ENCODE results near the gene CCDC148. TPM values are rescaled to one million over a fixed set of nuclear protein-coding genes. Genes with fewer than 3 reads are reported as not detected.

CCDC148 gene
- total RNA-seq, 1 donor from 2014 or later: not detected

- no peak for TF ChIP-seq CTCF (IDR thresholded peaks at IDR 0.05)
- Mint-ChIP-seq H3K4me1 (no peaks in the 10 kb centered on the region), H3K27me3 (no peaks in the 10 kb centered on the region), H3K9me3 (no peaks in the 10 kb centered on the region), H3K4me3 (no peak overlapping the region), H3K27ac (no peak overlapping the region), H3K36me3 (ENCODE audit: low read depth) (no peaks in the 10 kb centered on the region)
- POLR2A ChIA-PET: no interaction called here
- ATAC-seq (ENCODE audit: low read depth): no peak
- no peak for DNase-seq
- intact Hi-C loops (cut with micrococcal nuclease): no loop called here
- CTCF ChIA-PET: no interaction called here
Observed at GRCh38 chr2:158500333-158500732, 43.8 kb upstream of the CCDC148 start.

- ATAC-seq (ENCODE audit: low read depth) (no peak), DNase-seq (no peak)
- intact Hi-C loops (cut with micrococcal nuclease): no loop called here
- H3K27ac Mint-ChIP-seq: no peak overlapping the region
- no peaks in the 10 kb centered on the region for H3K27me3 Mint-ChIP-seq
- ChIA-PET CTCF (no interaction called here), POLR2A (no interaction called here)
- TF ChIP-seq CTCF (IDR thresholded peaks at IDR 0.05): no peak
- no peaks in the 10 kb centered on the region for H3K4me1 Mint-ChIP-seq
- H3K36me3 Mint-ChIP-seq (ENCODE audit: low read depth): no peaks in the 10 kb centered on the region
- no peak overlapping the region for H3K4me3 Mint-ChIP-seq
- no peaks in the 10 kb centered on the region for H3K9me3 Mint-ChIP-seq
Observed at GRCh38 chr2:158499383-158499782, 42.8 kb upstream of the CCDC148 start.

GRCh38 chr2:158498749-158499136, 42.2 kb upstream of the CCDC148 start:
- H3K27me3 Mint-ChIP-seq: no peaks in the 10 kb centered on the region
- H3K9me3 Mint-ChIP-seq: no peaks in the 10 kb centered on the region
- H3K4me1 Mint-ChIP-seq: no peaks in the 10 kb centered on the region
- ATAC-seq (ENCODE audit: low read depth): no peak
- intact Hi-C loops (cut with micrococcal nuclease): no loop called here
- DNase-seq: no peak
- ChIA-PET POLR2A (no interaction called here), CTCF (no interaction called here)
- H3K36me3 Mint-ChIP-seq (ENCODE audit: low read depth): no peaks in the 10 kb centered on the region
- H3K27ac Mint-ChIP-seq: no peak overlapping the region
- no peak overlapping the region for H3K4me3 Mint-ChIP-seq
- no peak for TF ChIP-seq CTCF (IDR thresholded peaks at IDR 0.05)

- ATAC-seq (ENCODE audit: low read depth) (no peak), DNase-seq (no peak)
- Mint-ChIP-seq H3K27ac (no peak overlapping the region), H3K27me3 (no peaks in the 10 kb centered on the region), H3K4me3 (no peak overlapping the region), H3K36me3 (ENCODE audit: low read depth) (no peaks in the 10 kb centered on the region), H3K4me1 (no peaks in the 10 kb centered on the region), H3K9me3 (no peaks in the 10 kb centered on the region)
- intact Hi-C loops (cut with micrococcal nuclease): no loop called here
- CTCF ChIA-PET: no interaction called here
- POLR2A ChIA-PET: no interaction called here
- no peak for TF ChIP-seq CTCF (IDR thresholded peaks at IDR 0.05)
Observed at GRCh38 chr2:158498043-158498748, 41.6 kb upstream of the CCDC148 start.

- H3K9me3 Mint-ChIP-seq: no peaks in the 10 kb centered on the region
- no peak for TF ChIP-seq CTCF (IDR thresholded peaks at IDR 0.05)
- no peak for DNase-seq
- no peak overlapping the region for H3K27ac Mint-ChIP-seq
- no peaks in the 10 kb centered on the region for H3K4me1 Mint-ChIP-seq
- intact Hi-C loops (cut with micrococcal nuclease): no loop called here
- H3K4me3 Mint-ChIP-seq: no peak overlapping the region
- H3K27me3 Mint-ChIP-seq: no peaks in the 10 kb centered on the region
- no peak for ATAC-seq (ENCODE audit: low read depth)
- ChIA-PET POLR2A (interaction anchor here (0.7 kb wide), 1 partner anchor 273 kb away, joined by 5 read pairs; no protein-coding TSS in a partner anchor), CTCF (no interaction called here)
- H3K36me3 Mint-ChIP-seq (ENCODE audit: low read depth): no peaks in the 10 kb centered on the region
Observed at GRCh38 chr2:158497486-158497885, 40.9 kb upstream of the CCDC148 start.
